ENCODE results near the gene TUT1.
"Not testable (repeated sequence)": the region's sequence is repeated elsewhere in the genome, so short reads cannot be mapped to it uniquely, and the experiment has no call there.

Gene TUT1

GRCh38 chr11:62591448-62592145, at the start of gene TUT1:
Gene TUT1 (minus strand): TSS chr11:62591523. CDS start chr11:62591485, 38 bp downstream.
- DNase-seq, result peak; percentile 100

- DNase-seq, result no peak
Measured at GRCh38 chr11:62632492-62632891, 41.2 kb upstream of the TUT1 start.

- peak; percentile 54 for DNase-seq
Measured at GRCh38 chr11:62627713-62628112, 36.4 kb upstream of the TUT1 start.

- no peak for DNase-seq
Measured at GRCh38 chr11:62622476-62623089, 31.3 kb upstream of the TUT1 start.

- DNase-seq, result peak; percentile 99
Measured at GRCh38 chr11:62621567-62622470, 30.5 kb upstream of the TUT1 start, which contains the start of gene B3GAT3. Gene B3GAT3 (minus strand): TSS chr11:62621986. CDS start chr11:62621947, 39 bp downstream.

- no peak for DNase-seq
Measured at GRCh38 chr11:62621027-62621566, 29.8 kb upstream of the TUT1 start.

GRCh38 chr11:62616957-62617356, 25.6 kb upstream of the TUT1 start:
- DNase-seq, result not testable (repeated sequence)

GRCh38 chr11:62615521-62615920, 24.2 kb upstream of the TUT1 start:
- no peak for DNase-seq

- no peak for DNase-seq
Measured at GRCh38 chr11:62614275-62614674, 23.0 kb upstream of the TUT1 start.

- no peak for DNase-seq
Measured at GRCh38 chr11:62613291-62613778, 22.0 kb upstream of the TUT1 start.

GRCh38 chr11:62612366-62613290, 21.3 kb upstream of the TUT1 start, which contains the start of the genes EML3 and ROM1:
Gene EML3 (minus strand): TSS chr11:62612775. CDS start chr11:62612457, 318 bp downstream.
Gene ROM1 (plus strand): TSS chr11:62613257. CDS start chr11:62613282, 25 bp downstream.
- peak; percentile 96 for DNase-seq

- DNase-seq, result peak; percentile 75
Measured at GRCh38 chr11:62611705-62612365, 20.5 kb upstream of the TUT1 start.

- no peak for DNase-seq
Measured at GRCh38 chr11:62610814-62611704, 19.7 kb upstream of the TUT1 start.

GRCh38 chr11:62610403-62610802, 19.1 kb upstream of the TUT1 start:
- DNase-seq, result no peak

- no peak for DNase-seq
Measured at GRCh38 chr11:62608776-62609175, 17.5 kb upstream of the TUT1 start.

- peak; percentile 46 for DNase-seq
Measured at GRCh38 chr11:62607714-62608113, 16.4 kb upstream of the TUT1 start.

- no peak for DNase-seq
Measured at GRCh38 chr11:62605902-62606301, 14.6 kb upstream of the TUT1 start.

- no peak for DNase-seq
Measured at GRCh38 chr11:62605467-62605866, 14.1 kb upstream of the TUT1 start.

GRCh38 chr11:62604460-62605120, 13.3 kb upstream of the TUT1 start:
- DNase-seq, result no peak

Measured in hematopoietic multipotent progenitor cell treated with erythropoietin and hydrocortisone succinate and interleukin-3 and kit ligand, for 4 days (in vitro differentiated cells).